Tibial nerve (tissue), 4 donors: ENCODE results near the gene C16orf96.

Source experiments
- CTCF ChIP-seq, 5 experiments: fragments of 200-600 bp in 3 of 5; fragments of 450-650 bp in 2 of 5; sonication (generic) in 3 of 5; IDR thresholded peaks; one replicate each; pipeline ENCODE4 v1.5.1; 2016 to 2019; ENCODE audit warnings: antibody characterized with exemption in 5 of 5, mild to moderate bottlenecking in 3 of 5, moderate library complexity in 2 of 5
- EP300 ChIP-seq, 2 donors: sonication (generic); formaldehyde crosslinking; IDR thresholded peaks; one replicate each; pipeline ENCODE4 v1.6.1; 2017; ENCODE audit warnings: antibody characterized with exemption in 2 of 2, mild to moderate bottlenecking in 1 of 2
- POLR2A ChIP-seq, 2 donors: fragments of 450-650 bp; IDR thresholded peaks; one replicate each; pipeline ENCODE4 v1.6.1; 2017; ENCODE audit warnings: antibody characterized with exemption in 2 of 2, mild to moderate bottlenecking in 2 of 2, moderate library complexity in 2 of 2

GRCh38 chr16:4602331-4602730 lies 46.2 kb downstream of the C16orf96 start:
- TF ChIP-seq CTCF (IDR thresholded peaks at IDR 0.05) (no peak), POLR2A (IDR thresholded peaks at IDR 0.05) (no peak), EP300 (IDR thresholded peaks at IDR 0.05) (no peak)
